CD14-positive monocyte (primary cell): ENCODE measurements around the gene PSMA8. TPM values are rescaled to one million over a fixed set of nuclear protein-coding genes. Genes with fewer than 3 reads are reported as not detected.

Experiments used
- DNase-seq, 3 donors: peaks; one replicate each; pipeline ENCODE4 v3.0.0-alpha.2; 2011 to 2022
- H2AFZ ChIP-seq: 2 replicates; pipeline ENCODE4 v1.6.0; 2012; ENCODE audit warnings: mild to moderate bottlenecking, low read depth, low read length, inconsistent platforms; ENCODE audit not compliant: insufficient read depth, poor library complexity, severe bottlenecking
- H3K27ac ChIP-seq, 2 donors: 1 replicate in 1 of 2; 2 replicates in 1 of 2; pipeline ENCODE4 v1.5.1; 2012 to 2013; ENCODE audit warnings: low read length in 2 of 2, control low read depth in 1 of 2, inconsistent platforms in 1 of 2, low read depth in 1 of 2, mild to moderate bottlenecking in 1 of 2
- H3K27me3 ChIP-seq, 2 donors: one replicate each; pipeline versions ENCODE4 v1.6.0 to v1.6.1; 2011 to 2013; ENCODE audit warnings: low read length in 2 of 2; ENCODE audit not compliant: control insufficient read depth in 2 of 2, insufficient read depth in 2 of 2
- H3K36me3 ChIP-seq, 2 donors: replicated peaks in 1 of 2; 1 replicate in 1 of 2; 2 replicates in 1 of 2; pipeline versions ENCODE4 v1.5.1 to v1.6.1; 2012 to 2013; ENCODE audit warnings: low read length in 2 of 2, control low read depth in 1 of 2, inconsistent platforms in 1 of 2, mild to moderate bottlenecking in 1 of 2; ENCODE audit not compliant: insufficient read depth in 2 of 2, control insufficient read depth in 1 of 2
- H3K4me1 ChIP-seq, 2 donors: 1 replicate in 1 of 2; 2 replicates in 1 of 2; pipeline versions ENCODE4 v1.5.1 to v1.6.1; 2012 to 2013; ENCODE audit warnings: low read length in 2 of 2, control low read depth in 1 of 2, inconsistent platforms in 1 of 2, mild to moderate bottlenecking in 1 of 2, moderate library complexity in 1 of 2; ENCODE audit not compliant: insufficient read depth in 2 of 2, control insufficient read depth in 1 of 2
- H3K4me2 ChIP-seq: replicated peaks from 2 replicates; pipeline ENCODE3; 2012; ENCODE audit warnings: low read length, moderate library complexity, mild to moderate bottlenecking; ENCODE audit not compliant: poor library complexity, severe bottlenecking; ENCODE audit errors: extremely low read depth
- H3K4me3 ChIP-seq, 3 experiments: fragments of 200-600 bp in 1 of 3; sonication (generic) in 1 of 3; replicated peaks in 1 of 3; 1 replicate in 2 of 3; 2 replicates in 1 of 3; pipeline ENCODE4 v1.5.1; 2011 to 2013; ENCODE audit warnings: low read length in 3 of 3, mild to moderate bottlenecking in 3 of 3, control low read depth in 2 of 3, low read depth in 2 of 3, inconsistent platforms in 1 of 3, moderate library complexity in 1 of 3
- H3K79me2 ChIP-seq: 2 replicates; pipeline ENCODE4 v1.6.0; 2012; ENCODE audit warnings: mild to moderate bottlenecking, control low read depth, inconsistent platforms, low read length, moderate library complexity; ENCODE audit not compliant: insufficient read depth
- H3K9ac ChIP-seq: 2 replicates; pipeline ENCODE4 v1.6.0; 2017; ENCODE audit warnings: low read length, mild to moderate bottlenecking; ENCODE audit not compliant: insufficient read depth, poor library complexity, severe bottlenecking
- H3K9me3 ChIP-seq, 2 donors: replicated peaks in 1 of 2; 1 replicate in 1 of 2; 2 replicates in 1 of 2; pipeline versions ENCODE4 v1.5.1 to v1.6.1; 2012 to 2013; ENCODE audit warnings: low read length in 2 of 2, control low read depth in 1 of 2; ENCODE audit not compliant: control insufficient read depth in 1 of 2, insufficient read depth in 1 of 2
- H4K20me1 ChIP-seq: 2 replicates; pipeline ENCODE4 v1.6.0; 2012; ENCODE audit warnings: mild to moderate bottlenecking, low read length, control low read depth, moderate library complexity; ENCODE audit not compliant: insufficient read depth
- H3K27ac Mint-ChIP-seq, 7 donors: one replicate each; pipeline ENCODE4 v1.8.0; 2020; ENCODE audit warnings: mild to moderate bottlenecking in 7 of 7, mixed read lengths in 7 of 7, moderate library complexity in 6 of 7, inconsistent platforms in 2 of 7
- H3K27me3 Mint-ChIP-seq, 3 donors: one replicate each; pipeline ENCODE4 v1.8.0; 2021 to 2022; ENCODE audit warnings: low read depth in 3 of 3, mild to moderate bottlenecking in 3 of 3, mixed read lengths in 3 of 3, moderate library complexity in 3 of 3, inconsistent platforms in 1 of 3
- H3K36me3 Mint-ChIP-seq, 2 donors: one replicate each; pipeline ENCODE4 v1.8.0; 2020; ENCODE audit warnings: mixed read lengths in 2 of 2, inconsistent platforms in 1 of 2, mild to moderate bottlenecking in 1 of 2
- H3K4me1 Mint-ChIP-seq: one replicate; pipeline ENCODE4 v1.8.0; 2020; ENCODE audit warnings: mild to moderate bottlenecking, mixed read lengths
- H3K4me3 Mint-ChIP-seq, 2 donors: one replicate each; pipeline ENCODE4 v1.8.0; 2020; ENCODE audit warnings: mild to moderate bottlenecking in 2 of 2, mixed read lengths in 2 of 2, moderate library complexity in 1 of 2
- H3K9me3 Mint-ChIP-seq, 7 donors: one replicate each; pipeline ENCODE4 v1.8.0; 2020 to 2022; ENCODE audit warnings: mixed read lengths in 7 of 7, mild to moderate bottlenecking in 6 of 7, moderate library complexity in 6 of 7, inconsistent platforms in 2 of 7
- CTCF ChIP-seq: fragments of 200-600 bp; IDR thresholded peaks from one replicate; pipeline ENCODE4 v1.8.0; 2022; ENCODE audit warnings: antibody characterized with exemption, mild to moderate bottlenecking
- WGBS: methylation state at CpG from one replicate; pipeline ENCODE4 v1.1.5; 2013; ENCODE audit warnings: missing lambda C conversion rate; ENCODE audit not compliant: insufficient coverage; 5-methylcytosine and 5-hydroxymethylcytosine counted together
- intact Hi-C, 2 donors: fragments of 100-400 bp; cut with micrococcal nuclease; formaldehyde crosslinking; loops; one replicate each; pipeline versions ENCODE4 v1.15.0 to v1.15.1; 2023
- polyA plus RNA-seq, 3 donors: library from polyadenylated mRNA; depleted of rRNA in 1 of 3; unstranded in 2 of 3; stranded (reverse) in 1 of 3; fragments of 300-500 nt in 2 of 3; fragments of >200 nt in 1 of 3; fragmentation: Illumina TruSeq in 2 of 3; gene quantifications; 1 replicate in 2 of 3; 2 replicates in 1 of 3; pipeline ENCODE4 v1.2.3, GENCODE V29; 2012 to 2021

Gene PSMA8
- polyA plus RNA-seq, 3 donors: 0.13 TPM; not detected in 2

GRCh38 chr18:26175481-26175880 lies 41.8 kb downstream of the PSMA8 start:
- TF ChIP-seq CTCF: no peak
- intact Hi-C loops: no loop called here
- Mint-ChIP-seq H3K4me3 (no peak overlapping the region), H3K4me1 (no peaks in the 10 kb centered on the region), H3K27me3 (peaks cover 0 to 1% (median 0%) of the 10 kb centered on the region in 3 donors), H3K36me3 (no peaks in the 10 kb centered on the region), H3K9me3 (no peaks in the 10 kb centered on the region), H3K27ac (no peak overlapping the region)
- Histone ChIP-seq H3K27ac (no peak overlapping the region), H3K9ac (no peak overlapping the region), H2AFZ (no peak overlapping the region), H3K4me3 (no peak overlapping the region), H3K9me3 (no peaks in the 10 kb centered on the region), H3K4me2 (no peak overlapping the region), H3K36me3 (no peaks in the 10 kb centered on the region), H3K79me2 (no peaks in the 10 kb centered on the region), H3K4me1 (no peaks in the 10 kb centered on the region), H3K27me3 (no peaks in the 10 kb centered on the region), H4K20me1 (no peaks in the 10 kb centered on the region)
- no peak for DNase-seq
- 100% methylated on average over 1 of the region's 2 CpGs for WGBS

- DNase-seq: no peak
Measured at GRCh38 chr18:26176134-26176533, 42.5 kb downstream of the PSMA8 start.

More at GRCh38 chr18:26176134-26176533, 42.5 kb downstream of the PSMA8 start:
- Histone ChIP-seq H3K4me3 (no peak overlapping the region), H3K4me1 (no peaks in the 10 kb centered on the region), H3K79me2 (no peaks in the 10 kb centered on the region), H3K9me3 (no peaks in the 10 kb centered on the region), H4K20me1 (no peaks in the 10 kb centered on the region), H3K27me3 (no peaks in the 10 kb centered on the region), H3K36me3 (no peaks in the 10 kb centered on the region), H2AFZ (no peak overlapping the region), H3K9ac (no peak overlapping the region), H3K4me2 (no peak overlapping the region), H3K27ac (no peak overlapping the region)
- H3K27ac Mint-ChIP-seq: no peak overlapping the region
- no peak overlapping the region for H3K4me3 Mint-ChIP-seq
- peaks cover 0 to 1% (median 0%) of the 10 kb centered on the region in 3 donors for H3K27me3 Mint-ChIP-seq
- no peaks in the 10 kb centered on the region for H3K4me1 Mint-ChIP-seq
- no peak for TF ChIP-seq CTCF
- intact Hi-C loops: no loop called here
- H3K9me3 Mint-ChIP-seq: no peaks in the 10 kb centered on the region
- no peaks in the 10 kb centered on the region for H3K36me3 Mint-ChIP-seq
